HG03103 (cell line): ENCODE measurements around the gene DLGAP1.

Experiments used
- ATAC-seq: cut with Tn5 transposase; IDR thresholded peaks from one replicate; pipeline ENCODE4 v1.9.1; 2021; ENCODE audit warnings: low read depth; ENCODE audit not compliant: unreplicated experiment

DLGAP1 gene

DNA sequence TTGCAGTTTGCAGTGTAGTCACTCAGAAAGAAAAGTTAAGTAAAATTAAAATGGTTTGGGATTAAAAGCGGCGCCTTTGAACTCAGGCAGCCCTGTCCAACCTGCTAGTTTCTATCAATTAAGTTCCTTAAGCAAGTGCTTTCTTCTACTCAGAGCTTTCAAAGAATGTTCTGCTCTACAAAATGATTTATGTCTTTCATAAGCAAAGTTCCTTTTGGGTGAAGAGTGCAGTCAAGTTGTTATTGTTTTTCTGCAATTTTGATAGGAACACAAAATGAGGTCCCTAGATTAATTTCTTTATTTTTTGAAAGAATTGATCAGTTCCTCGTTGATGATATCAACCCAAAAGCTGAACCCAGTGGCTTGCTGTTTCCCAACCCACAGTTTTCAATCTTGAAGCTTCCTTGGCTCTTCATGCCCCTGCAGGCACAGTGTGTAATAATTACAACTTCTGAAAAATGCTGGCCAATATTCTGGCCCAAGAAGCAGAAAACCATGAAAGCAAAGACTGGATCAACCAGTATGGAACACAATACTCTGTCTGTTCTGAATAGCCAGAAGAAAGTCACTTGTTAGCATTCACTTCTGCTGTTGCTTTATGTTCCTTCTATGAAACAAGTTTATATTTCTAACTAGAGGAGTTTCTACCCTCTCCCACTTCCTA, 916.0 kb downstream of the DLGAP1 start:
- ATAC-seq: no peak

DNA sequence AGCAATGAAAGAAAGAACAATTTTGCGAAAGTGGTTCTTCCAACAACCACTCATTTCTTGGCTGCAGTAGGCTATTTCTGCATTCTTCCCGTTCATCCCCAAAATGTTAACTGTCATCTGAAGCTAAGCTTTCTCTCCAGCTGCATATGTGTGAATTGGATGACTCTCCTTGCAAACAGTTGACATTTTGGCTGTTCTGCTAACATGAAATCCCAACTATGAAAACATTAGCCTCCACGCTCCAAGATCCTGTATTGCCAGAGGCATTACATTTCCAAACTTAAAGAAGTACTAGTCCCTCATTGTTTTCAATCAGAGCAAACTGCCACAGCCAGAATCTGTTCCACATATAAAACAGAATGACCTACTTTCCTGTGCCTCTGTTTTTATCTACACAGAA, 916.7 kb downstream of the DLGAP1 start:
- ATAC-seq: no peak

DNA sequence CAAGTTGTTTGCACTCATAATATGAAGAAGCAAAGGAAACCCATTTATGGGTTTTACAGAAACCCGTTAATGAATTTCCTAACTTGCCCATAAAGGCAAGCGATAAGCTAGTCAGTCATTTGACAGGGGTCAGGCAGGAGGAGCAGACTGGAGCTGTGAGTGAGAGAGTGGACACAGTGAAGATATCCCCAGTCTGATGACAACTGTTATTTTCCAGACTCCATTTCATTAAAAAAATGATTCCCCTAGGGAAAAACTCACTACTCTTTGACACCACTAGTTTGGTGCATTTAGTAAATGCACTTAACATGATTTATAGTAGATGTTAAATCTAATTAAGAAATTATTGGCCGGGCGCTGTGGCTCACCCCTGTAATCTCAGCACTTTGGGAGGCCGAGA, 924.3 kb downstream of the DLGAP1 start:
- no peak for ATAC-seq

DNA sequence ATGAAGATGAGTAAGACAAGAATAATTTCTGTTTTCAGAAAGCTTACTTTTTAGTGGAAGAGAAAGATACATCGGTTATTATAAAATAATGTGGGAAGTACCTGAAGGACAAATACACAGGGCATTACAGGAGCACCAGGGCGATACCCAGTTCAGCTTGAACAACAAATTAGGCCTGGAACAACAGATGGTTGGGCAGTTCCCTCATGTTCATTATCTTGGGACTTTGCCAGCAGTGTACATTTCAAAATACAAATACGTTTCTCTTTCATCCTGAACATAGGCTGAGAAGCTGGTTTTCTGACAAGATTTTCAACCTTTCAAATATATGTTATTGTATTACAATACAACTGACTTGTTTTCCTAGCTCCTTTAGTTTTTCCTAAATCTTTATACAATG, 925.5 kb downstream of the DLGAP1 start:
- ATAC-seq: no peak

GRCh38 chr18:3529077-3529476, 926.0 kb downstream of the DLGAP1 start:
- ATAC-seq: no peak

DNA sequence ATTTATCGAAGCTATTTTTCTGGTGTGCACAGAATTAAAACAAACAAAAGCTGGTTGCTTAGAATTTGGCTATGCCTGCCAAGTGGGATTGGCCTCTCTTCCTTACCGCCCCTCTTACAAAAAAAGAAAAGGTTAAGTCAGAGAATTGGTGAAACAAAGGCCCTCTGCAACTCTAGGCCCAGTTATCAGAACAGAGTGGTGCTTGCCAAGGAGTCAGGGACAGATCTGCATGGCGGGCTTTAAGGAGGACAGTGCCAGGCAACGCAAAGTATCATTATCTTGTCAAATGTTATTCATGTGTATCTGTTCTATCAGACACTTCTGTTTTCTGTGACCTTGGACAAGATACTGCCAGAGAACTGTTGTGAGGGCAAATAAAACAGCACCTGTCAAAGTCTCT, 926.9 kb downstream of the DLGAP1 start:
- ATAC-seq: no peak

DNA sequence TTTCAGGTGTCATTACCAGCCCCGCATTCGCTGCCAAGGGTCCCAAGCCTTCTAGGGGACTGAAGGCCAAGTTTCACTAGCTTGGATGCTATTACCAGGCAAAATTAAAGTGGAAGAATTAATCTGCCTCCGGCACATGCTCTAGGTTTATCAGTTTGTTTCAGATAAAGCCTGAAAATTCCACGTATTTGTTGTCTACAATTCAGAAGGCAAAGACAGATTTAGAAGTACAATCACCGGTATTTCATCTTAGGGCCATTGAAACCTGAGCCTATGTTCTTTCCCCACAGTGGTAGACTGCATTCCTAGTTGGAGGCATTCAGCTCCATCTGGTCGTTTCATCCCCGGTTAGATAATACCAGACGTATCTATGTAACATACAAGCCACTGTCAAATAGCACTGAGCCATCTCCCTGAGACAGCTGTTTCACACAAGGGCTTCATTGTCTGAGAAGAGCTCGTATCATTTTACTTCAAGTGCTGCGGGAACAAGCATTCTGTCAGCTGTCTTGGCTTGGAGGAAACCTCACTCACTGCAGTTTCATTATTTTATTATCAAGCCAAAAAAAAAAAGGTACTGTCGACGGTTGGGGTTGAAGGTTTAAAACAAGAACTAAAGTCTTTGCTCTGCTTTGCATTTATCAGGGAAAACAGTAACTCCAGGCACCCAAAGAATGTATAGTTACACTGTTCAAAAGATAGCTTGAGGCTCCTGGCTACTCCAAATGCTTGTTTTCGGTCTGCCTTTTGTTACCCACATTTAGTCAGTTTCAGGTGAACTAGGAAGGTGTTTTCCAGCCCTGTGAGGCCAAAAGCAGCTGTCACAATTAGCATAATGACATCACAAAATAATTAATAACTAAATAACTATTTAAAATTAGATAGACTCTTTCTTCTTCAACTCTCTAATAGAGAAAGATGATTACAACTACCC, 928.4 kb downstream of the DLGAP1 start:
- ATAC-seq: peak; percentile 37

- ATAC-seq: peak; percentile 72
Measured at GRCh38 chr18:3525870-3526420, 929.2 kb downstream of the DLGAP1 start.

GRCh38 chr18:3524706-3525105, 930.4 kb downstream of the DLGAP1 start:
- ATAC-seq: no peak

DNA sequence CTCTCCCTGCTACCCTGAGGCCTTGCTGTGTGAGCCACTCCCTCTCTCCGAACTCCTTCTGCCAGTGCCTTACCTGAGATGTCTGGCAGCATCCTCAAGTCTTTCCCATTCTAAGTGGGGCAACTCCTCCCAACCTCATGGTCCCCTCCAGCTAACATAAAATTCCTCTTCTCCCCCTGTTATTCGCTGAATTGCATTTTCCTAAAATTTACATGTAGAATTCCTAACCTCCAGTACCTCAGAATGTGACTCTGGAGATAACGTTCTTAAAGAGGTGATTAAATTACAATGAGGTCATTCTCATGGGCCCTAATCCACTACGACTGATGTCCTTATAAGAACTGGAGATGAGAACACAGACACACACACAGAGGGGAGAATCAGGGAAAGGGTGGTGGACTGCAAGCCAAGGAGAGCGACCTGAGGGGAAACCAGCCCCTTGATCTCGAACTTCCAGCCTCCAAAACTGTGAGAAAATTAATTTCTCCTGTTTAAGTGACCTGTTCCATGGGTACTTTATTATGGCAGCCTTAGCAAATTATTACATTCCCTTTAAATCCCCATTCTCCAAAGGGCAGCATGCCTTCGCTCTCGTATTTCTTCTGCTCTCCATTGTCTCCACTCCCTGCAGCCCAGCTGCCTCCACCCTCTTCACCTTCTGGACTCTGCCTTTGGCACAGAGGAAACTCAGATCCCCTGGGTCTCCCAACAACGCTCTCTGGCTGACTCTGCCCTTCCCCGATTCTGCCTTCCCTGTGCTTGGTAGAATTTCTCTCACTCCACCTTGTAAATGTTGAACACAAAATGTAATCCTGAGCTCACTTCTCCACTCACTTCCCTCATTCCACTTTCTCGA, 934.6 kb downstream of the DLGAP1 start:
- no peak for ATAC-seq

- no peak for ATAC-seq
Measured at GRCh38 chr18:3514312-3515216, 940.5 kb downstream of the DLGAP1 start.

DNA sequence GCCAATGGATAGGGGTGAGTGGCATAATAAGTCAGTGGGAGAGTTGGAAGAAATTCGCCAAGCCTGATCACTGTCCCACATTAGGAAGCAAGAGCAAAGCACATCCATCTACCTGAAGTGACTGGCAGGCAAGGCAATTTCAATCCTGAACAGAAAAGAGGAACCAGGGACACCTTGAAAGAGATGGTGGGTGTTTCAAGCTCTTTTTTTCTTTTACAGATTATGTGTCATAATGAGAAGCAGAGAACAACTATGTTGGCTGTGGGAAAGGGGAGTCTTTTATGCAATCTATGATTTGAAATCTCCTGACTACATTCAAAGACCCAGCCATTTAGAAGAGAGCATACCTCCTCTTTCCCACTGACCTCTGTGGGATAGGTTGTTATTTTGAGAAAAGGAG, 941.6 kb downstream of the DLGAP1 start:
- peak; percentile 74 for ATAC-seq

DNA sequence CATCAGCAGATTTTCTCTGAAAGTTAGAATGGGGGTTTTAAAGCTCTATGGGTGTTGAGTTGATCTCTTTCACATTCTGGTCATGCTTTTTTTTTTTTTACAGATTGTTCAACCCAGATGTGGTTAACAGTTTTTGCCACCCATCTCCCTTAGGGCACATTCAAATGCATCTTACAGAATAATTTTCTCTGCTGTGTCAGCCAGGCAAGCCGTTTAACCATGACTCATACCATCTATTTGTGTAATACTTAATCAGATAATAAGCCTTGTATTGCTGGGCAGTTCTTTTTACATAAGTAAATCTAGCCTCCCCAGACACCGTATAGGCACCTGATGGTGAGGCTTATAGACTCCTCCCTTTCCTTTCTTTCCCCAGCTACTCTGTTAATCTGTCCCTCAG, 943.1 kb downstream of the DLGAP1 start:
- no peak for ATAC-seq

GRCh38 chr18:3510896-3511295, 944.2 kb downstream of the DLGAP1 start:
- no peak for ATAC-seq

GRCh38 chr18:3510024-3510423, 945.1 kb downstream of the DLGAP1 start:
- no peak for ATAC-seq

DNA sequence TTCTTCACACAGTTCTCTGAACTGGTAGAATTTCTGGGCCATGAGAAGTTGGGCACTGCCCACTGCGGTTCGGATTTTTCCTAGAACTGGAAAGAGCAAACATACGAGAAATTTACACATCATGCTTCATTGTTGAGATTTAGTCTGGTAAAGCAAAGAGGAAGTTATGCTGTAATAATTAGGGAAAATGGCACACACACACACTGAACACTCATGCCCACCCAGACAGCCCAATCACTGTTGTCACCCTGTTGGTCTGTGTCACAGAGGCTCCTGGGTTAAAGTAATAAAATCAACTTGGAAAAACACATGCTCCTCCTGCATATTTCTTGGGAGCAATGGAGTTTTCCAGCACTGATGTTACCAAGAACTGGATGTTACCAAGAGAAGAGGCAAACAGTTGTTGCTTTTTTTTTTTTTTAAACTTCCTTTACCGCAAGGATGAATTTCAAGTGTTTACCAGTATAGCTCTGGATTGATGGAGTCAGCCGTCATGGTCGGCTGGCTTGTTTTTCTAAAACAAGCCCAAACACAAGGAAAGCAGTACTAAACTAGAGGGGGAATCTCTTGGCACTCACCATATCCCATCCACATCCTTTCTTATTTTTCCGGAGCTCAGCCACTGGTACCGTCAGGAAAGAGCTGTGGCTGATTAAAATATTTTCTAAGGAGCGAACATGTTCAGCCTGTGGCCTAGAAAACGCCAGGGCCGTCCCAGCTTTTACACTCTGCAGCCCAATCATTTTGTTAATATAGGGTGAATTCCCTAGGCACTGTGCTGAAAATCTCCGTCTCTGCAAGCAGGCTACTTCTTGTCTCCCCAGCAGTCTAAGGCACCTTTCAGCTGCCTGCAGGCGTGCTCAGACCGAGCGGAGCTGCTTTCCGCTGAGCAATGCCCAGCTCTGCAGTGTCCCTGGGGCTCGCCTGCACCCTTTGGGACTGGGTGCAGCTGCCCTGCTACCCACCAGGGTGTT, 946.2 kb downstream of the DLGAP1 start:
- ATAC-seq: no peak

- ATAC-seq: no peak
Measured at GRCh38 chr18:3504637-3505036, 950.5 kb downstream of the DLGAP1 start.

DNA sequence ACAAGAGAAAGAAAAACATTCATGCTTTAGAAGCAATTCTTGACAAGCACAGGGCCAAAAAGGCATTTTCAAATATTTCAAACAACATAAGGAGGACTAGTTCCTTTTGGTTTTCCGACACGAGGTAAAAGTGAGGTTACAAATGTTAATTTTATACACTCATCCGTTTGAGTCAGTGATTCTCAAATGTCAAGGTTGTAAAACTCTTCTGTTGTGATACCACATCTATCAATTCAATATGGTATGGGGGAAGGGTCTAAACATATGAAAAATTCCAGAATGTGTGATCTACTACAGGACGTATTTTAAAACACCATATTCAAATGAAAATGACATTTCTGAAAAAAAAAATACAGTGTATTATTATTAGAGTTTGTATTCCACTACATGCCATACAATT, 952.5 kb downstream of the DLGAP1 start:
- ATAC-seq: no peak

DNA sequence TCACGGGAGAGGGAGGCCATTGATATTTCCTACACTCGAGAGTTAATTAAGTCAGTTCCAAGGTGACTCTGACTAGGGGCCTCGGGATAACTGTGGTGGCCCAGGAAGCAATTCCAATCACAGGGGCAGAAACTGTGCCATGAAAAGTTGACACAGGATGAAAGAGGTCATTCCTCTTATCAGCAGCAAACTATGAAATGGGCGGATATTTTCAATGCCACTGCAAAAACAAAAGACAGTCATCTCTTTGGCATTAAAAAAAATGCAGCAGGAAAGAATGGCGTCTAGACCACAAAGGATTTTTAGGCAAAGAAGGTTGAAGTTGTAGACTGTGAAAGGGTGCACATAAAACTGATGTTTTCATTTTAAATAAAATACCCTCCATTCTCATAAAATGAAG, 955.1 kb downstream of the DLGAP1 start:
- no peak for ATAC-seq
